Measurements from ENCODE around the gene ICA1. TPM values are rescaled to one million over a fixed set of nuclear protein-coding genes. Genes with fewer than 3 reads are reported as not detected.
A peak's percentile ranks its signal among the peaks of the same experiment; 100 is the strongest.
"Not testable (repeated sequence)": the region's sequence is repeated elsewhere in the genome, so short reads cannot be mapped to it uniquely, and the experiment has no call there.

The ICA1 gene
- total RNA-seq, 1 donor from 2014 or later: 10.5 TPM

DNA sequence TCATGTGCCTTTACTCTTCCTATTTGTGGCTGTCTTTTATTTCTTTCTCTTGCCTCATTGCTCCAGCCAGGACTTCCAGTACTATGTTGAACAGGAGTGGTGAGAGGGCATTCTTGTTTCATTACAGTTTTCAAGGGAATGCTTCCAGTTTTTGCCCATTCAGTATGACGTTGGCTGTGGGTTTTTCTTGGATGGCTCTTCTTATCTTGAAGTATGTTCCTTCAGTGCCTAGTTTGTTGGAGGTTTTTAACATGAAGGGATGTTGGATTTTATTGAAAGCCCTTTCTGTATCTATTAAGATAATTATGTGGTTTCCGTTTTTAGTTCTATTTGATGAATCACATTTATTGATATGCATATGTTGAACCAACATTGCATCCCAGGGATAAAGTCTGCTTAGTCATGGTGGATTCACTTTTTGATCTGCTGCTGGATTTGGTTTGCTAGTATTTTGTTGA, 196.6 kb downstream of the ICA1 start:
- FAIRE-seq (no peak), DNase-seq (ENCODE audit: low read depth) (no peak)
- Histone ChIP-seq H3K36me3 (ENCODE audit: control insufficient read depth, insufficient read depth, low read length) (no peaks in the 10 kb centered on the region), H3K27me3 (ENCODE audit: control insufficient read depth, insufficient read depth, low read length) (no peaks in the 10 kb centered on the region), H3K4me3 (ENCODE audit: low read depth, low read length) (no peak overlapping the region)
- TF ChIP-seq, protein P1, sequence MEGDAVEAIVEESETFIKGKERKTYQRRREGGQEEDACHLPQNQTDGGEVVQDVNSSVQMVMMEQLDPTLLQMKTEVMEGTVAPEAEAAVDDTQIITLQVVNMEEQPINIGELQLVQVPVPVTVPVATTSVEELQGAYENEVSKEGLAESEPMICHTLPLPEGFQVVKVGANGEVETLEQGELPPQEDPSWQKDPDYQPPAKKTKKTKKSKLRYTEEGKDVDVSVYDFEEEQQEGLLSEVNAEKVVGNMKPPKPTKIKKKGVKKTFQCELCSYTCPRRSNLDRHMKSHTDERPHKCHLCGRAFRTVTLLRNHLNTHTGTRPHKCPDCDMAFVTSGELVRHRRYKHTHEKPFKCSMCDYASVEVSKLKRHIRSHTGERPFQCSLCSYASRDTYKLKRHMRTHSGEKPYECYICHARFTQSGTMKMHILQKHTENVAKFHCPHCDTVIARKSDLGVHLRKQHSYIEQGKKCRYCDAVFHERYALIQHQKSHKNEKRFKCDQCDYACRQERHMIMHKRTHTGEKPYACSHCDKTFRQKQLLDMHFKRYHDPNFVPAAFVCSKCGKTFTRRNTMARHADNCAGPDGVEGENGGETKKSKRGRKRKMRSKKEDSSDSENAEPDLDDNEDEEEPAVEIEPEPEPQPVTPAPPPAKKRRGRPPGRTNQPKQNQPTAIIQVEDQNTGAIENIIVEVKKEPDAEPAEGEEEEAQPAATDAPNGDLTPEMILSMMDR (IDR thresholded peaks at IDR 0.05; ENCODE audit: insufficient read depth, low read length, severe bottlenecking): no peak

DNA sequence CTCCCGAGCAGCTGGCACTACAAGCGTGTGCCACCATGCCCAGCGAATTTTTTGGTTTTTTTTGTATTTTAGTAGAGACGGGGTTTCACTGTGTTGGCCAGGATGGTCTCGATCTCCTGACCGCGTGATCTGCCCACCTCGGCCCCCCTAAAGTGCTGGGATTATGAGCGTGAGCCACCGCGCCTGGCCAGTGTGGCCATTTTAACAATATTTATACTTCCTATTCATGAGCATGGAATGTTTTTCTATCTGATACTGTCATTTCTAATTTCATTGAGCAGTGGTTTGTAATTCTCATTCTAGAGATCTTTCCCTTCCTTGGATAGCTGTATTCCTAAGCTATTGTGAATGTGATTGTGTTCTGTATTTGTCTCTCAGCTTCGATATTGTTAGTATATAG, 197.1 kb downstream of the ICA1 start:
- TF ChIP-seq, protein P1 (IDR thresholded peaks at IDR 0.05; ENCODE audit: insufficient read depth, low read length, severe bottlenecking): no peak
- no peak for DNase-seq (ENCODE audit: low read depth)
- Histone ChIP-seq H3K27me3 (ENCODE audit: control insufficient read depth, insufficient read depth, low read length) (no peaks in the 10 kb centered on the region), H3K36me3 (ENCODE audit: control insufficient read depth, insufficient read depth, low read length) (no peaks in the 10 kb centered on the region), H3K4me3 (ENCODE audit: low read depth, low read length) (no peak overlapping the region)
- FAIRE-seq: no peak

DNA sequence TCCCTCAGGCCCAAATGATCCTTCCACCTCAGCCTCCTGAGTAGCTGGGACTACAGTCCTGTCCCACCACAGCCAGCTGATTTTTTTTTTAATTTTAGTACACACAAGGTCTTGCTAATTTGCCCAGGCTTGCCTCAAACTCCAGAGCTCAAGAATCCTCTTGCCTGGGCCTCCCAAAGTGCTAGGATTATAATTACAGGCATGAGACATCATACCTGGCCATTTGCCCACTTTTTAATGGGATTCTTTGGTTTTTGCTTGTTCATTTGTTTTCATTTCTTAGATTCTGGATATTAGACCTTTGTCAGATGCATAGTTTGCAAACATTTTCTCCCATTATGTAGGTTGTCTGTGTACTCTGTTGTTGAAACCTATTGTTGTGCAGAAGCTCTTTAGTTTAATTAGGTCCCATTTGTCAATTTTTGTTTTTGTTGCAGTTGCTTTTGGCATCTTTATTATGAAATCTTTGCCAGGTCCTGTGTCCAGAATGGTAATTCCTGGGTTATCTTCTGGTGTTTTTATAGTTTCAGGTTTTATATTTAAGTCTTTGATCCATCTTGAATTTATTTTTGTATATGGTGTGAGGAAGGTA, 198.2 kb downstream of the ICA1 start:
- Histone ChIP-seq H3K36me3 (ENCODE audit: control insufficient read depth, insufficient read depth, low read length) (no peaks in the 10 kb centered on the region), H3K4me3 (ENCODE audit: low read depth, low read length) (no peak overlapping the region), H3K27me3 (ENCODE audit: control insufficient read depth, insufficient read depth, low read length) (no peaks in the 10 kb centered on the region)
- TF ChIP-seq, protein P1 (IDR thresholded peaks at IDR 0.05; ENCODE audit: insufficient read depth, low read length, severe bottlenecking): no peak
- DNase-seq (ENCODE audit: low read depth): peak; percentile 13
- no peak for FAIRE-seq

DNA sequence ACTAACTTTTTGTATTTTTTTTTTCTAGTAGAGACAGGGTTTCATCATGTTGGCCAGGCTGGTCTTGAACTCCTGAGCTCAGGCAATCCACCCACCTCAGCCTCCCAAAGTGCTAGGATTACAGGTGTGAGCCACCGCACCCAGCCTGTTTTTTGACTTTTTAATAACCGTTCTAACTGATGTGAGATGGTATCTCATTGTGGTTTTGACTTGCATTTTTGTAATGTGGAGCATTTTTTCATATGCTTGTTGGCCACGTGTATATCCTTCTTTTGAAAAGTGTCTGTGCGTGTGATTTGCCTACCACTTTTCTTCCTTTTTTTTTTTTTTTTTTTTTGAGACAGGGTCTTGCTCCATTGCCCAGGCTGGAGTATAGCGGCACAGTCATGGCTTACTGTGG, 198.7 kb downstream of the ICA1 start:
- not testable (repeated sequence) for DNase-seq (ENCODE audit: low read depth); FAIRE-seq; H3K27me3 ChIP-seq (ENCODE audit: control insufficient read depth, insufficient read depth, low read length); H3K36me3 ChIP-seq (ENCODE audit: control insufficient read depth, insufficient read depth, low read length); H3K4me3 ChIP-seq (ENCODE audit: low read depth, low read length)

Other genes starting within 250 kb of the ICA1 start
- not detected in 2 replicates for gene NXPH1, start 171.4 kb upstream of the ICA1 start, total RNA-seq